HepG2 (cell line): ENCODE results near the gene H1-8. TPM values are rescaled to one million over a fixed set of nuclear protein-coding genes. Genes with fewer than 3 reads are reported as not detected.

Experiments
- ATF7-NPFF ChIP-seq: sonication (generic); formaldehyde crosslinking; IDR thresholded peaks from 2 replicates; pipeline ENCODE4 v1.8.1; 2023; ENCODE audit warnings: mild to moderate bottlenecking, low read depth, missing genetic modification reagents, moderate library complexity
- FOXK1 ChIP-seq: sonication (generic); formaldehyde crosslinking; IDR thresholded peaks from 2 replicates; pipeline ENCODE4 v1.4.0; 2020; ENCODE audit warnings: low read depth, missing genetic modification reagents, borderline replicate concordance
- HIVEP1 ChIP-seq: sonication (generic); formaldehyde crosslinking; IDR thresholded peaks from 2 replicates; pipeline ENCODE4 v1.4.0; 2020; ENCODE audit warnings: mild to moderate bottlenecking, missing genetic modification reagents
- IRX3 ChIP-seq: sonication (generic); formaldehyde crosslinking; IDR thresholded peaks from 2 replicates; pipeline ENCODE4 v1.8.1; 2023; ENCODE audit warnings: mild to moderate bottlenecking, low read depth, missing genetic modification reagents, borderline replicate concordance
- KLF9 ChIP-seq: IDR thresholded peaks from 2 replicates; pipeline ENCODE4 v1.6.1; 2016; ENCODE audit warnings: low read depth
- RARA ChIP-seq: IDR thresholded peaks from 2 replicates; pipeline ENCODE4 v1.6.1; 2016; ENCODE audit warnings: missing genetic modification reagents, missing compliant biosample characterization
- SATB2 ChIP-seq: sonication (generic); formaldehyde crosslinking; IDR thresholded peaks from 2 replicates; pipeline ENCODE4 v1.5.0; 2020; ENCODE audit warnings: missing genetic modification reagents
- SRSF9 ChIP-seq: fragments of 200-400 bp; formaldehyde crosslinking; IDR thresholded peaks from 2 replicates; pipeline ENCODE4 v1.6.1; 2018; ENCODE audit warnings: borderline replicate concordance, mild to moderate bottlenecking, low read depth, low read length; ENCODE audit not compliant: insufficient read depth, poor library complexity, severe bottlenecking
- THYN1 ChIP-seq: sonication (generic); formaldehyde crosslinking; IDR thresholded peaks from 2 replicates; pipeline ENCODE4 v1.8.1; 2023; ENCODE audit warnings: low read depth, mild to moderate bottlenecking, moderate library complexity, missing genetic modification reagents, borderline replicate concordance
- ZC3H13 ChIP-seq: sonication (generic); formaldehyde crosslinking; IDR thresholded peaks from 2 replicates; pipeline ENCODE4 v1.8.1; 2023; ENCODE audit warnings: mild to moderate bottlenecking, missing genetic modification reagents, moderate library complexity
- ZKSCAN5 ChIP-seq: sonication (generic); formaldehyde crosslinking; IDR thresholded peaks from 2 replicates; pipeline ENCODE4 v1.5.1; 2020; ENCODE audit warnings: mild to moderate bottlenecking, missing genetic modification reagents
- ZNF12 ChIP-seq: sonication (generic); formaldehyde crosslinking; IDR thresholded peaks from 2 replicates; pipeline ENCODE4 v1.5.0; 2020; ENCODE audit warnings: missing genetic modification reagents
- ZNF121 ChIP-seq: sonication (generic); formaldehyde crosslinking; IDR thresholded peaks from 2 replicates; pipeline ENCODE4 v1.5.0; 2020; ENCODE audit warnings: mild to moderate bottlenecking, missing genetic modification reagents
- ZNF235 ChIP-seq: sonication (generic); formaldehyde crosslinking; IDR thresholded peaks from 2 replicates; pipeline ENCODE4 v1.8.1; 2023; ENCODE audit warnings: mild to moderate bottlenecking, missing genetic modification reagents, borderline replicate concordance
- ZNF335 ChIP-seq: sonication (generic); formaldehyde crosslinking; IDR thresholded peaks from 2 replicates; pipeline ENCODE4 v1.4.0; 2020; ENCODE audit warnings: missing genetic modification reagents
- ZNF33B ChIP-seq: sonication (generic); formaldehyde crosslinking; IDR thresholded peaks from 2 replicates; pipeline ENCODE4 v1.5.1; 2020; ENCODE audit warnings: mild to moderate bottlenecking, missing genetic modification reagents
- ZNF432 ChIP-seq: sonication (generic); formaldehyde crosslinking; IDR thresholded peaks from 2 replicates; pipeline ENCODE4 v1.5.0; 2020; ENCODE audit warnings: missing genetic modification reagents, mild to moderate bottlenecking, borderline replicate concordance
- ZNF7 ChIP-seq: IDR thresholded peaks from 2 replicates; pipeline ENCODE4 v1.6.1; 2016; ENCODE audit warnings: missing biosample characterization, missing genetic modification reagents
- ZSCAN29 ChIP-seq: sonication (generic); formaldehyde crosslinking; conservative IDR thresholded peaks from 2 replicates; pipeline ENCODE4 v1.4.0; 2020; ENCODE audit warnings: mild to moderate bottlenecking, missing genetic modification reagents
- polyA plus RNA-seq, 8 experiments: library from polyadenylated mRNA; depleted of rRNA in 3 of 8; stranded (reverse) in 7 of 8; unstranded in 1 of 8; fragments of >200 nt; fragmentation: Illumina TruSeq in 4 of 8; extraction: Trizol in 4 of 8; gene quantifications; 2 replicates each; pipeline versions ENCODE4 v1.2.1 to v1.2.3, GENCODE V29; 2011 to 2016; ENCODE audit warnings: low read depth in 4 of 8, missing spikeins in 1 of 8, mixed read lengths in 1 of 8; ENCODE audit not compliant: insufficient read depth in 1 of 8
- total RNA-seq, 5 experiments: library from RNA; depleted of rRNA; stranded (reverse); fragments of >200 nt; fragmentation: Illumina TruSeq; extraction: Trizol; gene quantifications; 2 replicates each; pipeline ENCODE4 v1.2.3, GENCODE V29; 2016; ENCODE audit warnings: low read depth in 1 of 5
- TF ChIP-seq, protein P1 (sequence below): sonication (generic); formaldehyde crosslinking; IDR thresholded peaks from 2 replicates; pipeline ENCODE4 v1.8.1; 2022; ENCODE audit warnings: low read depth, mild to moderate bottlenecking, missing genetic modification reagents
- TF ChIP-seq, protein P2 (sequence below): sonication (generic); formaldehyde crosslinking; IDR thresholded peaks from 2 replicates; pipeline ENCODE4 v1.9.0; 2021; ENCODE audit warnings: missing genetic modification reagents, borderline replicate concordance
- TF ChIP-seq, protein P3 (sequence below): sonication (generic); formaldehyde crosslinking; IDR thresholded peaks from 2 replicates; pipeline ENCODE4 v1.5.1; 2020; ENCODE audit warnings: mild to moderate bottlenecking, missing genetic modification reagents, moderate library complexity

The H1-8 gene
- total and polyA plus RNA-seq, 2 of the 13 experiments (the other 11 are each of a cell fraction or from before 2014, with no cell fraction given), result 0.08 TPM; not detected in 1

DNA sequence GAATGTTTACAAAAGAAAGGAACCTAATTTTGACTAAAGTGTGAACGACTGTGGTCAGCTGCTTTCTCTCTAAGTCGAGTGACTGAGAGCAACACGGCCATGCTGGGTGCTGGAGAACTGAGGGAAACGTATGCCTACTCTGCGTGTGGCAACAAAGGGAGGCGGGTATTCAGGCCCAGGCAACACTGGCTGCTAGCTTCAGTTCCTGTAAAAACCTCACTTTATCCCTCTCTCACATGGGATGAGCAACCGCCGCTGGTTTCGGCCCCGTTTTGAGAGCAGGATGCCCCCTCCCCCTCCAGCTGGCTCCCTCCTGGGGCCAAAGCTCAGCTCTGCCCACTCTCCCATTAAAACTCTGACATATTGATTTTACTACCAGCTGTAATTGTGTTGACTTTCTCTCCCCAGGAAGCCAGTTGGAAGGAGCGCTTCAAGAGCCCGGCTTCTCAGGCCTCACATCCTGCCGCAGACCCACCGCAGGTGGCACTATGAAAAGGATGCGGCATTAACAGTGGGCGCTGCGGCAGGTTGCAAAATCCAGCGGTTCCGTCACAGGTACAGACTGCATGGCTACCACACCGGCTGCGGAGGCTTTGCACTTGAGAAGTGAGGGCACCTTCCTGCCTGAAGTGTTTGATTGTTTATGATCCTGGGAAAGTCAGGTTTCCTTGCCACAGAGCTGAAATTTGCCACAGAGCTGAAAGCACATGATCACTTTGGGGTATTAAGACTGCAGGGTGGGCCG lies 50.8 kb downstream of the H1-8 start (continued):
- TF ChIP-seq, protein P1, sequence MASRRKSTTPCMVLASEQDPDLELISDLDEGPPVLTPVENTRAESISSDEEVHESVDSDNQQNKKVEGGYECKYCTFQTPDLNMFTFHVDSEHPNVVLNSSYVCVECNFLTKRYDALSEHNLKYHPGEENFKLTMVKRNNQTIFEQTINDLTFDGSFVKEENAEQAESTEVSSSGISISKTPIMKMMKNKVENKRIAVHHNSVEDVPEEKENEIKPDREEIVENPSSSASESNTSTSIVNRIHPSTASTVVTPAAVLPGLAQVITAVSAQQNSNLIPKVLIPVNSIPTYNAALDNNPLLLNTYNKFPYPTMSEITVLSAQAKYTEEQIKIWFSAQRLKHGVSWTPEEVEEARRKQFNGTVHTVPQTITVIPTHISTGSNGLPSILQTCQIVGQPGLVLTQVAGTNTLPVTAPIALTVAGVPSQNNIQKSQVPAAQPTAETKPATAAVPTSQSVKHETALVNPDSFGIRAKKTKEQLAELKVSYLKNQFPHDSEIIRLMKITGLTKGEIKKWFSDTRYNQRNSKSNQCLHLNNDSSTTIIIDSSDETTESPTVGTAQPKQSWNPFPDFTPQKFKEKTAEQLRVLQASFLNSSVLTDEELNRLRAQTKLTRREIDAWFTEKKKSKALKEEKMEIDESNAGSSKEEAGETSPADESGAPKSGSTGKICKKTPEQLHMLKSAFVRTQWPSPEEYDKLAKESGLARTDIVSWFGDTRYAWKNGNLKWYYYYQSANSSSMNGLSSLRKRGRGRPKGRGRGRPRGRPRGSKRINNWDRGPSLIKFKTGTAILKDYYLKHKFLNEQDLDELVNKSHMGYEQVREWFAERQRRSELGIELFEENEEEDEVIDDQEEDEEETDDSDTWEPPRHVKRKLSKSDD (CRISPR knock-in tag), result 0 out of 2 replicates have a peak, but pooled peaks have one; percentile 46
- TF ChIP-seq ZC3H13 (CRISPR knock-in tag) (peak; percentile 86; the same call in 1 of the 2 replicates), ZNF432 (no peak), ZNF7 (CRISPR knock-in tag) (no peak), KLF9 (CRISPR knock-in tag) (0 out of 2 replicates have a peak, but pooled peaks have one; percentile 28), ATF7-NPFF (CRISPR knock-in tag) (no peak), IRX3 (CRISPR knock-in tag) (no peak), ZSCAN29 (peak; percentile 84), RARA (peak; percentile 73), ZNF121 (CRISPR knock-in tag) (no peak), ZNF235 (CRISPR knock-in tag) (no peak), SRSF9 (no peak), ZKSCAN5 (no peak), SATB2 (CRISPR knock-in tag) (no peak), ZNF33B (no peak), THYN1 (no peak), FOXK1 (CRISPR knock-in tag) (peak; percentile 51; the same call in 1 of the 2 replicates), ZNF335 (CRISPR knock-in tag) (0 out of 2 replicates have a peak, but pooled peaks have one; percentile 39), HIVEP1 (CRISPR knock-in tag) (no peak), ZNF12 (CRISPR knock-in tag) (peak; percentile 40; the same call in 1 of the 2 replicates)
- TF ChIP-seq, protein P2, sequence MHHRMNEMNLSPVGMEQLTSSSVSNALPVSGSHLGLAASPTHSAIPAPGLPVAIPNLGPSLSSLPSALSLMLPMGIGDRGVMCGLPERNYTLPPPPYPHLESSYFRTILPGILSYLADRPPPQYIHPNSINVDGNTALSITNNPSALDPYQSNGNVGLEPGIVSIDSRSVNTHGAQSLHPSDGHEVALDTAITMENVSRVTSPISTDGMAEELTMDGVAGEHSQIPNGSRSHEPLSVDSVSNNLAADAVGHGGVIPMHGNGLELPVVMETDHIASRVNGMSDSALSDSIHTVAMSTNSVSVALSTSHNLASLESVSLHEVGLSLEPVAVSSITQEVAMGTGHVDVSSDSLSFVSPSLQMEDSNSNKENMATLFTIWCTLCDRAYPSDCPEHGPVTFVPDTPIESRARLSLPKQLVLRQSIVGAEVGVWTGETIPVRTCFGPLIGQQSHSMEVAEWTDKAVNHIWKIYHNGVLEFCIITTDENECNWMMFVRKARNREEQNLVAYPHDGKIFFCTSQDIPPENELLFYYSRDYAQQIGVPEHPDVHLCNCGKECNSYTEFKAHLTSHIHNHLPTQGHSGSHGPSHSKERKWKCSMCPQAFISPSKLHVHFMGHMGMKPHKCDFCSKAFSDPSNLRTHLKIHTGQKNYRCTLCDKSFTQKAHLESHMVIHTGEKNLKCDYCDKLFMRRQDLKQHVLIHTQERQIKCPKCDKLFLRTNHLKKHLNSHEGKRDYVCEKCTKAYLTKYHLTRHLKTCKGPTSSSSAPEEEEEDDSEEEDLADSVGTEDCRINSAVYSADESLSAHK, result no peak
- TF ChIP-seq, protein P3, sequence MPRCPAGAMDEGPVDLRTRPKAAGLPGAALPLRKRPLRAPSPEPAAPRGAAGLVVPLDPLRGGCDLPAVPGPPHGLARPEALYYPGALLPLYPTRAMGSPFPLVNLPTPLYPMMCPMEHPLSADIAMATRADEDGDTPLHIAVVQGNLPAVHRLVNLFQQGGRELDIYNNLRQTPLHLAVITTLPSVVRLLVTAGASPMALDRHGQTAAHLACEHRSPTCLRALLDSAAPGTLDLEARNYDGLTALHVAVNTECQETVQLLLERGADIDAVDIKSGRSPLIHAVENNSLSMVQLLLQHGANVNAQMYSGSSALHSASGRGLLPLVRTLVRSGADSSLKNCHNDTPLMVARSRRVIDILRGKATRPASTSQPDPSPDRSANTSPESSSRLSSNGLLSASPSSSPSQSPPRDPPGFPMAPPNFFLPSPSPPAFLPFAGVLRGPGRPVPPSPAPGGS (CRISPR knock-in tag), result no peak
